ENCODE data around the gene KLHL2.
"Not testable (repeated sequence)": the region's sequence is repeated elsewhere in the genome, so short reads cannot be mapped to it uniquely, and the experiment has no call there.

KLHL2 gene

DNA sequence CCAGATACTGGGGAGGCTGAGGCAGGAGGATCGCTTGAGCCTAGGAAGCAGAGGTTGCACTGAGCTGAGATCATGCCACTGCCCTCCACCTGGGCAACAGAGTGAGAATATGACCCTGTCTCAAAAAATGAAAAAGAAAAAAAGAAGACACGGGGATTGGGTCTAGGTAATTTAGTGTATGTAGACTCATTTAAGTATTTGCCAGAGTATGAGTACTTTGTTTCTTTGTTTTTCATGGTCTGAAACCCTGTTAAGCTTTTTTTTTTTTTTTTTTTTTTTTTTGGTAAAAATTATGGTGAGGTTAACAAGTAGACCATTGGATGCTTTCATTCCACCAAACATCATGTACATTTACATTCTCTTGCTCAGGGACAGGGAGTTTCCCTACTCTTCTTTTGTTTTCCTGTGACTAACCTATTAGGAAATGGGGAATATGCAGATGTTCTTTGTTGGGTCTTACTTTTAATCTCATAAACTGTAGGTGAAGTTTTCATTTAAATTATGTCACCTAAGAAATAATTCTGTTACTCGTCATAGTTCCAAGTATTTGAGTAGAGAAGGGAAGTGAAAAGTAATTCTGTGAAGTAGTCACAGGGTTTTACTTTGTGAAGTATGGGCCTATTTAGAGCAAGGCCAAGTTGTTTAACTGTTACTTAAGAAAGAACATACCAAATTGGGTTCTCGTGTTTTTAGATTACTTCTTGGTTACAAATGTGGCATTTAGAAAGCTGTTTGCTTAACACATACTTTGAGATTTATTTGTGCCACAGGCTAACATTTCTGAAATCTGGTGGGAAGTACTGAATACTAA, 25.5 kb downstream of the KLHL2 start:
- not testable (repeated sequence) for DNase-seq (ENCODE audit: low read depth in 2 of 2)

DNA sequence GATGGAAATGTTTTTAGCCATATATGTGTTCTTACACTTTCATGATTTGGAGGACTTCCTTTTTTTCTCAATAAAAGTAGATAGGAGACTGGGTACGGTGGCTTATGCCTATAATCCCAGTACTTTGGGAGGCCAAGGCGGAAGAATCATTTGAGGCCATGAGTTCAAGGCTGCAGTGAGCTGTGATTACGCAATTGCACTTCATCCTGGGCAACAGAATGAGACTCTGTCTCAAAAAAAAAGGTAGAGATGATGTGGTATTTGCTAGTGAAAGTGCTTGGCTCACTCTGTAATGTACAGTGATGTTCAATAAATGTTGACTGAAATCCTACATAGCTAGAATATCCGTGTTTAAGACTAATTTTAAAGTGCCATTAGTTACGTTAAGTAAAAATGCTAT, 27.4 kb downstream of the KLHL2 start:
- DNase-seq (ENCODE audit: low read depth in 2 of 2): no peak

DNA sequence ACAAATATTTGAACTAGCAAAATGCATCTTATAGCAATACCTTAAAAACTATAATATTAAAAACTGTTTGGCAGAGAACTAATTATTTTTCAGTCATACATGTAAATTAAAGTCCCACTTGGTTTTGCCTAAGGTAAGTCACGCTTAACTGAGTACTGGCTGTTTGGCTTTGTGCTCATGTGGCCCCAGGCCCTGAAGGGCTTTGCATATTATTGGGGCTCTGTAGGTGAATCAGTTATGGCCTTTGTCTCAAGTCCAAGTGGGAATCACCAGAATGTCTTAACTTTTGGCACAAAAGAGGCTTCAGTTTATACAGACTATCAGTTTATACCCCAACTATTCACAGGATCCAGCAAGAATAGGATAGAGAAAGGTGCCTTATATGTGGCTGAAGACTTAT, 29.5 kb downstream of the KLHL2 start:
- DNase-seq (ENCODE audit: low read depth in 2 of 2): not testable (repeated sequence)

DNA sequence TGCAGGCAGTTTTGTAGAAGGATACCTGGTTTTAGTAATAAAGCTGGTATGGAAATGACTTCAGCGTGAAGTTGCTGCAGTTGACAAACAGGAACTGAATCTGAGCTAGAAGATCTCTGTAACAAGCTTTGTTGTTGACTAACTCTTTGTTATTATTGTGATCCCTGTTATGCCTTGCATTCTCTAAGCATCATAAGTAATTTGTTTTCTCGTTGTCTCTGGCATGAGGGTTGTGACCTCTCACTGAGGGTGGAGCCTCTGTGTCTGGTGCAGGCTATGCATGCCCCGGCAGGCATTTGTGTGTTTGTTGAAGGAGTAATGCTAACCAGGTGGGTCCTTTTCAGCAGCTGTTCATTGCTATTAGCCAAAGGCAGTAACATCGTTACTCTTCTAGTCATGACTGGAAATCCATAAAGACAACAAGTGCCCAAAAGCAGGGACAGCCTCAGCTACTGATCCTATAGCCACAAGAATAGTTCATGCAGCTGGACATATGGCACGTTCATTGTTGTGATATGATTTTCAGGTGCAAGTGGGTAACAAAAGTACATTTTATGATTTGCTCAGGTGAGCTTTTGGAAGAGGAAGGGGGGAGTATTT, 30.8 kb downstream of the KLHL2 start:
- DNase-seq (ENCODE audit: low read depth in 2 of 2): not testable (repeated sequence)

DNA sequence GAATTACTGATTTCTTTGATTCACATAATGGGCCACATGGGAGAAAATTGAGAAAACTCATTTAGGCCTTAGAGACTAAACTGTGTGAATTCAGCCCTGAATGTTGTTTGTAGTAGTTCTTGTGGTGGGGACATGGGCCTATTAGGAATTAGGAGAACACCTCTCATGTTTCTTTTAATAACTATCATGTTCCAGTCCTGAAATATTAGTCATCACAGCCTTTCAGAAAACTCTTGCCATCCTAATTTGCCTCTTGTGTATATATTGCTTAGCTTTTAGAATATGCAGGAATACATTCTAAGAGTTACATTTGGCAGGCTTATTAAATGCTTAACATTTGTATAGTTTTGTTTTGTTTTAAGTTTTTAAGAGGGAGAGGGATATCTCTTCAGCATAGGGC, 33.4 kb downstream of the KLHL2 start:
- DNase-seq (ENCODE audit: low read depth in 2 of 2): not testable (repeated sequence)

DNA sequence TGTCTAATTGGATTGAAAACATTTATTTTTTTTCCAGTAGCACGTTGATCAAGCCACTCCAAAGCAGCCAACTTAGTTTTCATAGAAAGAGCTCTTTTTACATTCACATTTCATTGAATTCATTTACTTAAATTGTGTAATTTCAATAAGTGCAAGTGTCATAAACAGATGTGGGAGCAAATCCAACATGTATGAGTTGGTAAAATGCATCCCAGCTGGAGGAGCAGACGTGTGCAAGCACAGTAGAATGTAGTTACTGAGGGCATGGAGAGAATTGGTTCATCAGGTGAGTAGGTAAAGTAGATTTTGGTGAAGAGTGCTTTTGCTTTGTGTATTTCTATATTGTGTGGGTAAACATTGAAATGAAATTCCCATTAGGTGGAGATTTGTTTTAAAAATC, 36.8 kb downstream of the KLHL2 start:
- not testable (repeated sequence) for DNase-seq (ENCODE audit: low read depth in 2 of 2)

DNA sequence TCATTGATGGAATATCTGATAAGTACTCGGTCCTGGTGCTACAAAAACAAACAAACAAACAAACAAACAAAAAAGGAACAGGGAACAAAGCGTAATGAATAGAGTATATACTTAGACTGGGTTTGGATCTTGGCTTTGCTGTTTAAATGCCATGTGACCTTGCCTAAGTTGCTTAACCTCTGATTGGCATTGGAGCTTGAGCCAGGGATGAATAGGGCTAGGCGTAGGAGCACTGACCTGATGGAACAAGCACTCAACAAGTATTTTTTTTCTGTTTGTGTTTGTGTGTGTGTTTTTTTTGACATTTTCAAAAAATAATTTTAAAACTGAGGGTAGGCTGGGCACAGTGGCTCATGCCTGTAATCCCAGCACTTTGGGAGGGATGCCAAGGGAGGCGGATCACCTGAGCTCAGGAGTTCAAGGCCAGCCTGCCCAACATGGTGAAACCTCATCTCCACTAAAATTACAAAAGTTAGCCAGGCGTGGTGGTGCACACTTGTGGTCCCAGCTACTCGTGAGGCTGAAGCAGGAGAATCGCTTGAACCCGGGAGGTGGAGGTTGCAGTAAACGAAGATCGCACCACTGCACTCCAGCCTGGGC, 37.3 kb downstream of the KLHL2 start:
- DNase-seq (ENCODE audit: low read depth in 2 of 2): not testable (repeated sequence)

DNA sequence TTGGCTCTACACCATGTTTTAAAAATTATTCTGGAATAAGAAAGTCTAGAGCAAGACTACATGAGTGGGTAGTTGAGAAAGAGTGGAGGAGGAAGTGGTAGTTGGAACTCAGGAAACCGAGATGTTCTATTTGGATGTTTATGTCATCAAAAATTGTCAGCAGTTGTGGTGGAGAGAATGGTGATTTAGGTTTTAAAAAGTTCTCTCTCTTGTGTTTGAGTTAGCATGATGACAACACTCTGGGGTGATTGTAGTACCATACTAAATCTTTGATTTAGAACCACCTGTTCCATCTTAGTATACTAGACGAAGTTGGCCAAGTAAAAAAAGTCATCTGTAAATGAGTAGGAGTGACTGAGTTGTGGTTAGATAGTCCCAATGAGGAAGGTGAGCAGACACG, 40.7 kb downstream of the KLHL2 start:
- DNase-seq (ENCODE audit: low read depth in 2 of 2): no peak

DNA sequence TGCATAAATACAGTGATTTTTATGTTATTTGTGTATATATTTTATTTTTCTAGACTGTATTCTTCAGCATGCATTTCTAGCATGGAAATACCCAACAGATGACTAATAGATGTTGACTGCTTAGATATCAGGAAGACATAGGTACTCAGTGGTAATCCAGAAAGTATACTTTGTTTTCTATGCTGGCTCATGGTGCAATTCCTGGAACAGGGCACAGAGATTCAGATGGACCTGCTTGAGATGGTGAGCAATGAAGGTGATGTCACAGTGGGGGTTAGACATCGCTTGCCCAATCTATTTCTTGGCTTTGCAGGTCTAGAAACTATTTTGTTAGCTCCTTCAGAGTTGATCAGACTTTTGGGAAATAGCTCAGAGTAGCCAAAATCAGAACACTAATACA, 41.5 kb downstream of the KLHL2 start:
- not testable (repeated sequence) for DNase-seq (ENCODE audit: low read depth in 2 of 2)

DNA sequence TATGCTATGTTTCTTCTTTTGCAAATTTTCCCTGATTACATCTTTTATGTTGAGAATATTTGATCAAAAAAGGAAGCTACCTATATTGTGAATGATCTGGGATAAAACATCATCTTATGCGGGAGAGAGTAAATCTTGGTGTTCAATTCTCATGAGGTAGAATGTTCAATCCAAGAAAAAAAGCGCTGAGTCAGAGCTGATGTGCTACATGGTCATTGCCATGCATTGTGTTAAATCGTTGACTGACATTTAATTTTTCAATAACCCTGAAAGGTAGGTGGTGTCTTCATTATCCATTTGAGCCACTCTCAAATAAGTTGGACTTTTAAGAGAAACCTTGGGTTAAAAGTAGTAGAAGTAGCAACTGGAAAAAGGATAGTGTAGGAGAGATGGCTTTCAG, 47.4 kb downstream of the KLHL2 start:
- DNase-seq (ENCODE audit: low read depth in 2 of 2): not testable (repeated sequence)

DNA sequence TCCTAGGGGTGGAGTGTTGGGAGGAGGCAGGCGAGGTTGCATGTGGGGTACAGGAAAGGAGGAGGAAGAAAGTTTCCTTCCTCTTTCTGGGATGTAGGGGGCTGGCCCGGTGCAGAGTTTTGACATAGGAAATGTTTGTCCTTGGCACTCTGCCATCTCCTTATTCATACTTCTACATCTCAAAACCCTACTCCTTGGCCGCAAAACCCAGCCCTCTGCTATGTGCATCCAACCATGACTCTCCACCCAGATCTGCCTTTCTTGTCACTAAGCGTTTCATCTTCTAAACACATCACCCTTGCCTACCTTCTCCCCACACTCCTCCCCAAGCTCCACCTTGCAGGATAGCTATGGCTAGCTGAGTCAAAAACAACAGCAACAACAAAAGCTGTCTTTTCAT, 48.1 kb downstream of the KLHL2 start:
- peak in 1 of 2 donors; percentile 3 for DNase-seq (ENCODE audit: low read depth in 2 of 2)

DNA sequence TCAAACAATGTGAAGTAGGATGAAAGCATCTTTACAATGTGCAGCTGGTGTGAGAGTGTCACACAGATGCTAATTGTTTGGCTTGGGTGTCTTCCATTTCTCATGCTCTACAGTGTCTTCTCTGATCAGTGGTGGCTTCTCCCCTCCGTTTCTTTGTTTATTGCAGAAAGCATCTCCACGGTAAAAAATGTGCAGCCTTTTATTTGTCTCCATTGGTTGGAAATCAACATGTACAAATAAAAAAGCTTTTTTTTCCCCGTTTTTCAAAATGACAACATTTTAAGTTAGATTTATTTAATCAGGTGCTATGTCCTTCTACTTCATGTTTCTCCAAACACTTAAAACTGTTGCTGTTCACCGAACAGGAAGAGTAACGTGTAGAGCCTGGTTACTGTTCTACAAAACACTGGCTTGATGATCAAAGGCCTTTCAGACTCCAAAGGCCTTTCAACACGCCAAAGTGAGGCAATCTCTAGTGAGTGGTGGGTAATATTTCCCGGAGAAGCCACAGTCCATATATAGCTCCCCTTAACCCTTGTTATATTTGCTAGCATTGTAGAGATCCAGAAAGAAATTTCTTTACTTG, 48.8 kb downstream of the KLHL2 start:
- DNase-seq (ENCODE audit: low read depth in 2 of 2): not testable (repeated sequence)

DNA sequence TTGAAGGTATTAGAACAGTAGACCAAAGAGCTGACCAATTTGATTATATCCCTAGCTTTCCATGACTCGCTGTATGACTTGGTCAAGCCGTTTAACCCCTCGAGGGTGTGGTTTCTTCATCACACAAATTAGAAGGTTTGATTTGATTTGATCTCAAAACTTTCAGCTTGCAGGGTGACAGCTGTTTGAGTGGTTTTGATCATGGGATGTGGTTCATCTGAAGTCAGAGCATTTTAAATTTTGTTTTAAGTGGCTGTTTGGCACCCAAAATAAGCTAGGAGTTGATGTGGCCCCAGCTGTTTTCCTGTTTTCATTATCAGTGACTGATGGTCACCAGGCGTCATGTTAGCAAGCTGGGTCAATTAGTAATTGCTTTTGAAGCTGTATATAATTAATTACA, 52.4 kb downstream of the KLHL2 start:
- not testable (repeated sequence) for DNase-seq (ENCODE audit: low read depth in 2 of 2)

DNA sequence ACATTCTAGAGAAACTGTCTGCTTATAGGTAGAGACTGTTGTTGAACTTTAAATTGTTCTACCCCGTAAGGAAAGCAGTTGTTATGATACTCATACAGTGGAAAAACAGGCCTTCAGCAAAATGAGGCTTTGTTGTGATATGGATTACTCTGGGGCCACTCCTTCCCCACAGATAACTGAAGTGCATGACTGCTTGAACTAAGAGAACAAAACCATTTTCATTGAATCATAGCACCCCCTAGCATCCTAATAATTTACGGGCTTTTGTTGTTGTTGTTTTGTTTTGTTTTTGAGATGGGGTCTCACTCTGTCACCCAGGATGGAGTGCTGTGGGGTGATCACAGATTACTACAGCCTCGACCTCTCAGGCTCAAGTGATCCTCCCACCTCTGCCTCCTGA, 54.9 kb downstream of the KLHL2 start:
- DNase-seq (ENCODE audit: low read depth in 2 of 2): not testable (repeated sequence)

DNA sequence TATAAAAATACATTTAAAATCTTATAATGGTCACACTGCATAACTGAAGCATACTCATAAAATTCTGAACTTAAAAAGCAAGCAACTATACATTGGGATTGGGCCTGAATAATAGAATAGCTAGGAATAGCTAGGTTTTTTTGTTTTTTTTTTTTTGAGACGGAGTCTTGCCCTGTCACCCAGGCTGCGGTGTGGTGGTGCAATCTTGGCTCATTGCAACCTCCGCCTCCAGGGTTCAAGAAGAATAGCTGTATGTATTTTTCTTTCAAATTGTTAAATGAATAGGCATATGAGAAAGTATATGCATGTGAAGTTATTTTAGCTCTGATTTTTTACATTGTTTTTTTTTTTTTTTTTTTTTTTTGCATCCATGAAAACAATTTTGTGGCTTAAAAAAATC, 56.1 kb downstream of the KLHL2 start:
- DNase-seq (ENCODE audit: low read depth in 2 of 2): not testable (repeated sequence)

DNA sequence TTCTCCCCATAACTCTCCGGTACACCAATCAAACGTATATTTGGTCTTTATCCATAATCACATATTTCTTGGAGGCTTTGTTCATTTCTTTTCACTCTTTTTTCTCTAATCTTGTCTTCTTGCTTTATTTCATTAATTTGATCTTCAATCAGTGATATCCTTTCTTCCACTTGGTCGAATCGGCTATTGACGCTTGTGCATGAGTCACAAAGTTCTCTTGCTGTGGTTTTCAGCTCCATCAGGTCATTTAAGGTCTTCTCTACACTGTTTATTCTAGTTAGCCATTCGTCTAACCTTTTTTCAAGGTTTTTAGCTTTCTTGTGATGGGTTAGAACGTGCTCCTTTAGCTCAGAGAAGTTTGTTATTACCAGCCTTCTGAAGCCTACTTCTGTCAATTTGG, 62.6 kb downstream of the KLHL2 start:
- not testable (repeated sequence) for DNase-seq (ENCODE audit: low read depth in 2 of 2)

DNA sequence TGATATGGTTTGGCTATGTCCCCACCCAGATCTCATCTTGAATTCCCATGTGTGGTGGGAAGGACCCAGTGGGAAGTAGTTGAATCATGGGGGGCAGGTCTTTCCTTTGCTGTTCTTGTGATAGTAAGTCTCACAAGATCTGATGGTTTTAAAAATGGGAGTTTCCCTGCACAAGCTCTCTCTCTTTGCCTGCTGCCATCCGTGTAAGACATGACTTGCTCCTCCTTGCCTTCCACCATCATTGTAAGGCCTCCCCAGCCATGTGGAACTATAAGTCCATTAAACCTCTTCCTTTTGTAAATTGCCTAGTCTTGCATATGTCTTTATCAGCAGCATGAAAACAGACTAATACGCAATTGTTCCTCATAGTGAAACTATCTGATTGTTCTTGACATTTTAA, 66.1 kb downstream of the KLHL2 start:
- DNase-seq (ENCODE audit: low read depth in 2 of 2): not testable (repeated sequence)

DNA sequence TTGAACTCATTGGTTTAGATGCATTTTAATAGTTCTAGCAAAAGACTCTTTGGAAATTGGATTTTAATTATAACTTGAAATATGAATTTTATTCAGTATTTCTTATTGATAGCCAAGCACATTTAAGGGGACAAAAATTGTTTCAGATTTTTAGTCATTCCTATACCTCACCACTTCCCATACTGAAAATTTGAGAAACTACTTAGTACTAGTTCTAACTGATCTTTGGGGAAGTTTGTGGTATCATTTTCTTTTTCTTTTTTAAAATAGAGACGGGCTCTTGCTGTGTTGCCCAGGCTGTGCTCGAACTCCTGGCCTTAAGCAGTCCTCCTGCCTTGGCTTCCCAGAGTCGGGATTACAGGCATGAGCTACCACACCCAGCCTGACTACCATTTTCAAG, 68.0 kb downstream of the KLHL2 start:
- DNase-seq (ENCODE audit: low read depth in 2 of 2): not testable (repeated sequence)

DNA sequence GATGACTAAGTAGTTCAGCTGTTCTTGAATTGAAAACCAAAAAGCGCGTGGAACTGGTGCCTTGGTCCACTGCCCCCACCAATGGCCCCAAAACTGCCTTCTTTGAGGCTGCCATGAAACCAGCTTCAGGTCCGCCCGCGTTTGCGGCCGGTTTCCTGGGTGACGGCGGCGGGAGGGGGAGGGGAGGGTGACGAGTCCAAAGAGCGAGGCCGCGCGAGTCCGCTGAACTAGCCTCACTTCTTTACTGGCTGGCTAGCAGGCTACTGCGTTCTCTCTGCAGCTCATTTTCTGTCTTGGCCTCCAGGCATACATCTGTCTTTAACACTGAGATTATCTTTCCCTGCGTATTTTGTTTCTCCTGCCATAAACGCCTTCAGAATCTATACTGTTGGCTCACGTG, 72.2 kb downstream of the KLHL2 start:
- DNase-seq (ENCODE audit: low read depth in 2 of 2): not testable (repeated sequence)

DNA sequence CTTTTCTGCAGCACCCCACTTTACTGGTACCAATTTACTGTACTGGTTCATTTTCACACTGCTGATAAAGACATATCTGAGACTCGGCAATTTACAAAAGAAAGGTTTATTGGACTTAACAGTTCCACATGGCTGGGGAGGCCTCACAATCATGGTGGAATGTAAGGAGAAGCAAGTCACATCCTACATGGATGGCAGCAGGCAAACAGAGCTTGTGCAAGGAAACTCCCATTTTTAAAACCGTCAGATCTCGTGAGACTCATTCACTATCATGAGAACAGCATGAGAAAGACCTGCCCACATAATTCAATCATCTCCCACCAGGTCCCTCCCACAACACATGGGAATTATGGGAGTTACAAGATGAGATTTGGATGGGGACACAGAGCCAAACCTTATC, 77.3 kb downstream of the KLHL2 start:
- DNase-seq (ENCODE audit: low read depth in 2 of 2): not testable (repeated sequence)

DNA sequence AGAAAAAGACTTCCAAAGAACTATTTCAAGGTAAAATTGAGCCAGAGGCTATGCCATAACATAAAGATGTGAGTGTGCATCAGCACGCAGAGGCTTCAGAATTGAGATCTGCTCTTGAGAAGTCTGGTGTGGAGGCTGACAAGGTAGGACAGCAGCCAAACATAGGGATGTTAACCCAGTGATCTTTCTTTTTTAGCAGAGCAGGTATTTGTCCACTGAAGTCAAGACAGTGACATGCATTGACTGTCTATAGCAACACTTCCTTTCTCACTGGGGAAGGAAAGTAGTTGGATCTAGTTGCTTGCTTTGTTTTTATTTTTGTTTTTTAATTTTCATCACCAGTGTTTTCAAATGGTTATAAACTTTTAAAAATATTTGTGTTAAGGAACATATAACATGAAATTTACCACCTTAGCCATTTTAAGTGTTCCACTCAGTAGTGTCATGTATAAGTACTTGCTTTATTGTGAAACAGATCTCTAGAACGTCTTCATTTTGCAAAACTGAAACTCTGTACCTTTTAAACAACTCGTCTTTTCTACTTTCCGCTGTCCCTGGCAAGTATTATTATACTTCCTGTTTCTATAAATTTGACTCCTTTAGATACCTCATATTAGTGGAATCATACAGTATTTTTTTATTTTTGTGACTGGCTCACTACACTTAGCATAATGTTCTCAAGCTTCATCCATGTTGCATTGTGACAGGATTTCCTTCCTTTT, 79.4 kb downstream of the KLHL2 start:
- not testable (repeated sequence) for DNase-seq (ENCODE audit: low read depth in 2 of 2)

DNA sequence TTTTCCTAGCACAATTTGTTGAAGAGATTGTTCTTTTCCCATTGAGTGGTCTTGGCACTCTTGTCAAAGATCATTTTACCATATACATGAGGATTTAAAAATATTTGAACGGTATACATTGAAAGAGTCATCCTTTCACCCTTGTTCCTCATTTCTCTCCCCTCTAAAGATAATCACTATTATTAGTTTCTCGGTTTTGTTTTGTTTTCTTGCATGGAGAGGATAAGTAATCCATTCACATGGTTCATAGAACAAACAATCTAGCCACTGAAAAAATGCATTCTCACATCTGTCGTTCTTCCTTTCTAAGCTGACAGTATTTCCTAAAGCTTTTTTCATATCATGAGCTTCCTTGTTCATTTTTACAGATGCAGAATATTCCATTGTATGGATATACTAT, 80.9 kb downstream of the KLHL2 start:
- DNase-seq (ENCODE audit: low read depth in 2 of 2): no peak

Measured in stimulated activated CD4-positive, alpha-beta T cell treated with anti-CD3 and anti-CD28 coated beads, Interleukin-1b, Interleukin-23, amount 100 ng/mL, for 1 hour (primary cell).